Right lobe of liver (tissue), 4 donors: ENCODE data around the gene CEND1.

ENCODE experiments used
- POLR2A ChIP-seq: fragments of 450-650 bp; IDR thresholded peaks from one replicate; pipeline ENCODE4 v1.6.1; 2017; ENCODE audit warnings: antibody characterized with exemption, mild to moderate bottlenecking
- TF ChIP-seq, protein P1 (sequence below), 4 donors: fragments of 200-600 bp in 3 of 4; fragments of 450-650 bp in 1 of 4; IDR thresholded peaks; one replicate each; pipeline versions ENCODE4 v1.5.1 to v1.8.0; 2016 to 2022; ENCODE audit warnings: antibody characterized with exemption in 4 of 4, mild to moderate bottlenecking in 2 of 4
- donor health status: DM: no; HTN: no; CAD: no.
- donor health status: DM: no; HTN: no; CAD: no.
- donor health status: DM: no; HTN: yes; CAD: no.

DNA sequence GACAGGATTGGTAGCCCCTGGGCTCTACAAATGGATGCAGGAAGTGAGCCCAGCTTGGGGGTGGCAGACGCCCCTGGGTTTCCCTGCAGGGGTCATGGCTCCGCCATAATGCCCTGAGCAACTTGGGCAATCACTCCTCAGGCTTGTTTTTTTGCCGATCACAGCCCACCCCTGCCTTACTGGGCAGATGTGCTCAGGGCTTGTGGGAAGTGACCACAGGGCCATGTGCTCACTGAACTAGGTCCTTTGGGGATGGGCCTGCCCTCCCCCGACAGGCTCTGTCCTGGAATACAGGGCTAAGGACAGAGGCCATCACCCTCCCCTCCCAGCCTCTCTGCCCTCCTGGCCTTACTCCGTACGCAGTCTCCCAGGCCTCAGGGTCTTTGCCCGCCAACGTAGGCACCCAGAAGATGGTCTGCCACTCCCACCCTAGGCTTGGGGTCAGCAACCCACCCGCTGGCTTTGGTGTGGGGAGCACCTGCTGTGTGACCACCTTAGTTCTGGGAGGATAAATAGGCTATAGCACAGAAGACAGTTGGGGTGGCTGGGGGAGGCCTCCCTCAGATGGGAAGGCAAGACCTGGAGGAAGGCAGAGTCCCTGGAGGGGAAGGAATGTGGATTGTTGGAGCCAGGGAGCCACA, 23.7 kb upstream of the CEND1 start:
- TF ChIP-seq, protein P1, sequence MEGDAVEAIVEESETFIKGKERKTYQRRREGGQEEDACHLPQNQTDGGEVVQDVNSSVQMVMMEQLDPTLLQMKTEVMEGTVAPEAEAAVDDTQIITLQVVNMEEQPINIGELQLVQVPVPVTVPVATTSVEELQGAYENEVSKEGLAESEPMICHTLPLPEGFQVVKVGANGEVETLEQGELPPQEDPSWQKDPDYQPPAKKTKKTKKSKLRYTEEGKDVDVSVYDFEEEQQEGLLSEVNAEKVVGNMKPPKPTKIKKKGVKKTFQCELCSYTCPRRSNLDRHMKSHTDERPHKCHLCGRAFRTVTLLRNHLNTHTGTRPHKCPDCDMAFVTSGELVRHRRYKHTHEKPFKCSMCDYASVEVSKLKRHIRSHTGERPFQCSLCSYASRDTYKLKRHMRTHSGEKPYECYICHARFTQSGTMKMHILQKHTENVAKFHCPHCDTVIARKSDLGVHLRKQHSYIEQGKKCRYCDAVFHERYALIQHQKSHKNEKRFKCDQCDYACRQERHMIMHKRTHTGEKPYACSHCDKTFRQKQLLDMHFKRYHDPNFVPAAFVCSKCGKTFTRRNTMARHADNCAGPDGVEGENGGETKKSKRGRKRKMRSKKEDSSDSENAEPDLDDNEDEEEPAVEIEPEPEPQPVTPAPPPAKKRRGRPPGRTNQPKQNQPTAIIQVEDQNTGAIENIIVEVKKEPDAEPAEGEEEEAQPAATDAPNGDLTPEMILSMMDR (IDR thresholded peaks at IDR 0.05) = no peak
- TF ChIP-seq POLR2A = no peak
